Aorta (tissue), 5 donors: Measurements from ENCODE around the gene SLC16A8. TPM values are rescaled to one million over a fixed set of nuclear protein-coding genes. Genes with fewer than 3 reads are reported as not detected.
A peak's percentile ranks its signal among the peaks of the same experiment; 100 is the strongest.

Experiments used
- ATAC-seq: fragments of 200-7000 bp; cut with Tn5 transposase; one replicate; pipeline ENCODE4 v1.9.1; 2022; ENCODE audit warnings: moderate library complexity; ENCODE audit not compliant: low FRiP score
- DNase-seq, 2 donors: peaks; one replicate each; pipeline ENCODE4 v3.0.0-alpha.2; 2020
- H3K27ac ChIP-seq, 2 donors: one replicate each; pipeline ENCODE4 v1.5.1; 2013; ENCODE audit warnings: low read length in 2 of 2, mild to moderate bottlenecking in 2 of 2, moderate library complexity in 2 of 2, control low read depth in 1 of 2, inconsistent platforms in 1 of 2, low read depth in 1 of 2
- H3K27me3 ChIP-seq, 2 donors: one replicate each; pipeline ENCODE4 v1.6.1; 2013; ENCODE audit warnings: control low read depth in 1 of 2, low read length in 1 of 2, mild to moderate bottlenecking in 1 of 2, moderate library complexity in 1 of 2; ENCODE audit not compliant: insufficient read depth in 2 of 2, control insufficient read depth in 1 of 2
- H3K36me3 ChIP-seq, 2 donors: one replicate each; pipeline ENCODE4 v1.6.1; 2013; ENCODE audit warnings: control low read depth in 1 of 2, low read length in 1 of 2, mild to moderate bottlenecking in 1 of 2; ENCODE audit not compliant: insufficient read depth in 2 of 2, control insufficient read depth in 1 of 2
- H3K4me1 ChIP-seq, 2 donors: one replicate each; pipeline ENCODE4 v1.6.1; 2013; ENCODE audit warnings: low read length in 2 of 2, control low read depth in 1 of 2, mild to moderate bottlenecking in 1 of 2, moderate library complexity in 1 of 2; ENCODE audit not compliant: insufficient read depth in 2 of 2, control insufficient read depth in 1 of 2
- H3K4me3 ChIP-seq, 2 donors: one replicate each; pipeline ENCODE4 v1.5.1; 2013; ENCODE audit warnings: low read length in 2 of 2, control low read depth in 1 of 2, mild to moderate bottlenecking in 1 of 2
- H3K9me3 ChIP-seq: one replicate; pipeline ENCODE4 v1.6.1; 2013; ENCODE audit warnings: mild to moderate bottlenecking, low read length; ENCODE audit not compliant: control insufficient read depth
- WGBS, 2 donors: extraction: QIAGEN DNeasy Blood & Tissue Kit; methylation state at CpG; one replicate each; pipeline ENCODE4 v1.1.7; 2013; 5-methylcytosine and 5-hydroxymethylcytosine counted together
- intact Hi-C, 2 donors: fragments of 100-400 bp; cut with DNase I; formaldehyde crosslinking; loops; one replicate each; pipeline versions ENCODE4 v1.14.2 to v1.15.0; 2022
- polyA plus RNA-seq, 2 donors: library from polyadenylated mRNA; stranded (reverse); fragments of 200-250 nt; gene quantifications; one replicate each; pipeline ENCODE4 v1.2.3, GENCODE V29; 2013
- total RNA-seq, 2 donors: library from RNA; stranded (reverse); fragmentation: NEBNext Ultra II Directional; extraction: Animal tissue kit (Norgen Biotek cat#: 25700); gene quantifications; one replicate each; pipeline ENCODE4 v1.2.1, GENCODE V29; 2021
- donor health status: healthy with polysubstance abuse.
- donor health status: Bipolar disorder and iron deficiency.
- donor health status: DM: no; HTN: no; CAD: no.
- donor health status: DM: no; HTN: no; CAD: no.
- donor health status: DM: yes; HTN: yes; CAD: no.

Gene SLC16A8
- total and polyA plus RNA-seq, 4 donors, result 0.25 to 0.81 (median 0.72) TPM; not detected in 1

GRCh38 chr22:38097557-38098409, 13.8 kb upstream of the SLC16A8 start:
- no peak overlapping the region for H3K4me3 ChIP-seq
- H3K9me3 ChIP-seq, result no peaks in the 10 kb centered on the region
- intact Hi-C loops, result no loop called here
- no peak overlapping the region for H3K27ac ChIP-seq
- H3K4me1 ChIP-seq, result no peaks in the 10 kb centered on the region
- peak; percentile 37 for ATAC-seq
- no peaks in the 10 kb centered on the region for H3K36me3 ChIP-seq
- DNase-seq, result peak; percentile 40 to 77
- WGBS, 2 donors, result 37 to 41% methylated on average over 30 of the region's 32 CpGs
- H3K27me3 ChIP-seq, result no peaks in the 10 kb centered on the region

GRCh38 chr22:38097058-38097457, 13.1 kb upstream of the SLC16A8 start:
- 78 to 86% methylated on average over 13 to 15 of the region's 15 CpGs for WGBS, 2 donors
- H3K36me3 ChIP-seq, result no peaks in the 10 kb centered on the region
- no peaks in the 10 kb centered on the region for H3K27me3 ChIP-seq
- intact Hi-C loops, result no loop called here
- ATAC-seq, result no peak
- no peak overlapping the region for H3K4me3 ChIP-seq
- no peaks in the 10 kb centered on the region for H3K4me1 ChIP-seq
- no peak overlapping the region for H3K27ac ChIP-seq
- DNase-seq, result peak; percentile 29 to 49
- H3K9me3 ChIP-seq, result no peaks in the 10 kb centered on the region

- ATAC-seq (no peak), DNase-seq (no peak)
- intact Hi-C loops, result no loop called here
- Histone ChIP-seq H3K36me3 (no peaks in the 10 kb centered on the region), H3K27me3 (no peaks in the 10 kb centered on the region), H3K4me3 (no peak overlapping the region), H3K27ac (no peak overlapping the region), H3K4me1 (no peaks in the 10 kb centered on the region), H3K9me3 (no peaks in the 10 kb centered on the region)
- WGBS, 2 donors, result 24 to 26% methylated on average over 21 to 34 of the region's 34 CpGs
These were observed 5.5 kb upstream of the SLC16A8 start for GRCh38 chr22:38089474-38089851.

GRCh38 chr22:38088629-38089473, 4.9 kb upstream of the SLC16A8 start:
- no peaks in the 10 kb centered on the region for H3K4me1 ChIP-seq
- H3K4me3 ChIP-seq, result no peak overlapping the region
- H3K27me3 ChIP-seq, result no peaks in the 10 kb centered on the region
- no peaks in the 10 kb centered on the region for H3K36me3 ChIP-seq
- WGBS, 2 donors, result 14 to 15% methylated on average over 57 to 85 of the region's 85 CpGs
- DNase-seq (no peak), ATAC-seq (peak; percentile 16)
- intact Hi-C loops, result no loop called here
- no peak overlapping the region for H3K27ac ChIP-seq
- H3K9me3 ChIP-seq, result no peaks in the 10 kb centered on the region

- H3K27ac ChIP-seq, result no peak overlapping the region
- H3K36me3 ChIP-seq, result no peaks in the 10 kb centered on the region
- H3K4me1 ChIP-seq, result no peaks in the 10 kb centered on the region
- DNase-seq (no peak), ATAC-seq (no peak)
- 90 to 94% methylated on average over 12 of the region's 12 CpGs for WGBS, 2 donors
- intact Hi-C loops, result no loop called here
- H3K4me3 ChIP-seq, result no peak overlapping the region
- no peaks in the 10 kb centered on the region for H3K9me3 ChIP-seq
- no peaks in the 10 kb centered on the region for H3K27me3 ChIP-seq
These were observed 3.9 kb upstream of the SLC16A8 start for GRCh38 chr22:38087855-38088254.

GRCh38 chr22:38086942-38087341, 3.0 kb upstream of the SLC16A8 start:
- Histone ChIP-seq H3K4me3 (no peak overlapping the region), H3K4me1 (no peaks in the 10 kb centered on the region), H3K27ac (no peak overlapping the region), H3K9me3 (no peaks in the 10 kb centered on the region), H3K36me3 (no peaks in the 10 kb centered on the region), H3K27me3 (no peaks in the 10 kb centered on the region)
- DNase-seq (no peak), ATAC-seq (no peak)
- 84 to 91% methylated on average over 13 of the region's 13 CpGs for WGBS, 2 donors
- intact Hi-C loops, result no loop called here

GRCh38 chr22:38086001-38086845, 2.2 kb upstream of the SLC16A8 start:
- intact Hi-C loops, result no loop called here
- Histone ChIP-seq H3K4me1 (no peaks in the 10 kb centered on the region), H3K27ac (no peak overlapping the region), H3K9me3 (no peaks in the 10 kb centered on the region), H3K27me3 (no peaks in the 10 kb centered on the region), H3K36me3 (no peaks in the 10 kb centered on the region), H3K4me3 (no peak overlapping the region)
- WGBS, 2 donors, result 87 to 89% methylated on average over 22 to 25 of the region's 25 CpGs
- DNase-seq (peak; percentile 35 to 67), ATAC-seq (no peak)

- ATAC-seq (no peak), DNase-seq (peak in 1 of 2 donors; percentile 32)
- H3K27me3 ChIP-seq, result no peaks in the 10 kb centered on the region
- H3K4me3 ChIP-seq, result no peak overlapping the region
- H3K27ac ChIP-seq, result no peak overlapping the region
- H3K36me3 ChIP-seq, result no peaks in the 10 kb centered on the region
- H3K9me3 ChIP-seq, result no peaks in the 10 kb centered on the region
- intact Hi-C loops, result no loop called here
- WGBS, 2 donors, result 69 to 72% methylated on average over 5 of the region's 5 CpGs
- H3K4me1 ChIP-seq, result no peaks in the 10 kb centered on the region
These were observed 1.5 kb upstream of the SLC16A8 start for GRCh38 chr22:38085501-38085900.
